Colon (tissue), 2 donors: Measurements from ENCODE around the gene RPS6KA2.
"Not testable (repeated sequence)": the region's sequence is repeated elsewhere in the genome, so short reads cannot be mapped to it uniquely, and the experiment has no call there.

ENCODE experiments used
- FAIRE-seq: peaks from 2 replicates; lab custom pipeline; 2012; peaks lifted over from hg19 to GRCh38; lab: Jason Lieb, UNC
- donor health status: control.
- donor health status: control.

RPS6KA2 gene

DNA sequence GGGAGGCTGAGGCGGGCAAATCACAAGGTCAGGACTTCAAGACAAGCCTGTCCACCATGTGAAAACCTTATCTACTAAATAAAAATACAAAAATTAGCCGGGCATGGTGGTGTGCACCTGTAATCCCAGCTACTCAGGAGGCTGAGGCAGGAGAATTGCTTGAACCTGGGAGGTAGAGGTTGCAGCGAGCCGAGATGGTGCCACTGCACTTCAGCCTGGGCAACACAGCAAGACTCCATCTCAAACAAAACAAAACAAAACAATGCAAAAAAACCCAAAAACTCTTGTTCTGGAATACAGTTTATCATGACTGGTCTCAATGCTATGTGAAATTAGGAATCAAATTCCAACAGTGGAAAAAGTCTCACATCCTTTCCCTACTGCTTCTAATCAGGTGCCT lies 264.6 kb downstream of the RPS6KA2 start:
- not testable (repeated sequence) for FAIRE-seq

DNA sequence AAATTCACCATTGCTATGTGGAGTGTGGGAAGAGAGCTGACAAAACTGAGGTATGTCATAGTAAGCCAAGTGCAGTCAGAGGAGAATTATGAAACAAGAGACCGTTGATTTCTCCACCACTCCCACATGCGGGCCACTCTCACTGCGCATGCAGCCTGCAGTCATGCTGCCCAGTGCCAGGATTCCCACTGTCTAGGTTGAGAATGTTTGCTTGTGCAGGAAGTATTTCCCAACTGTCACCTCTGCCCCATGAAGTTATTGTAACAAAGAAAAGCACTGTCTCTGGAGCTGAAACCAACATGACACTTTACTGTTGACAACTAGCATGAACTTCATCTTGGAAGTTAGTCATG lies 266.0 kb downstream of the RPS6KA2 start:
- FAIRE-seq = no peak

DNA sequence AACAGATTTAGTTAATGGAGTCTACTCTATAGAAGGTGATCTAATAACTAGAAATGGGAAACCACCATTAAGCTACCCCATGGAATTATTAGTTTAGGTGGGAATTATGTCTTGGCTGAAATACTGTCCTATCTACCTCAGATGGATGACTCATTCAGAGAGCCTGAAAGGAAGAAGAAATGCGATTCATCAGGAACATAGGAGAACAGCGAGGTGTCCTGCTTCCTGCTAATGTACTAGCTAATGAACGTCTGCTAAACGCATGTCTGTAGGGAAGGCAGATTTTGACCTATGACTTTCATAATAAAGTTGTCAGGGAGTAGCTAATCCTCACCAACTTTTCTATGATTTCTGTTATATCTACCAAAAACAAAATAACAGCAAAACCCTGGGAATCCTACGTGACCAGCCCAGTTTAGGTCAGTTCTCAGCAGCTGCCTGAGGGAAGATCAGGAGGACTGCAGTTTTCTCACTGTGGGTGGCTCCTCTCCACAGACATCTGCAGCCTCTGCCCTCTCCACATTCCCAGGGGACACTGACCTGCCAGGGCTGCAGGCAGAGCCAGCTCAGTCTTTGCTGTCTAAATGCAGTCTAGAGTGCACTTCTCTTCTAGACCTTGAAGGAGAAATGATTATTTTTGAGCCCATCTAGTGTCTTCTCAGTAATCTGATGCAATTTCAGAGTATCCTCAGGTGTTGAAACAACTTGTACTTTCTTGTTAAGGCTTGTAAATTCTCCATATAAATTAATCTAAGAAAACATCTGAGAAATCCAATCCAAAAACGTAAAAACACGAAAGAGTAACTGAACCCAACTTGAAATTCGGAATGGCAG lies 266.6 kb downstream of the RPS6KA2 start:
- FAIRE-seq = no peak
